GM19467 (cell line): ENCODE data around the gene KIF25.
"Not testable (repeated sequence)": the region's sequence is repeated elsewhere in the genome, so short reads cannot be mapped to it uniquely, and the experiment has no call there.

Experiments used
- ATAC-seq: cut with Tn5 transposase; IDR thresholded peaks from one replicate; pipeline ENCODE4 v1.9.1; 2021; ENCODE audit warnings: mild to moderate bottlenecking, moderate library complexity; ENCODE audit not compliant: unreplicated experiment

Gene KIF25

DNA sequence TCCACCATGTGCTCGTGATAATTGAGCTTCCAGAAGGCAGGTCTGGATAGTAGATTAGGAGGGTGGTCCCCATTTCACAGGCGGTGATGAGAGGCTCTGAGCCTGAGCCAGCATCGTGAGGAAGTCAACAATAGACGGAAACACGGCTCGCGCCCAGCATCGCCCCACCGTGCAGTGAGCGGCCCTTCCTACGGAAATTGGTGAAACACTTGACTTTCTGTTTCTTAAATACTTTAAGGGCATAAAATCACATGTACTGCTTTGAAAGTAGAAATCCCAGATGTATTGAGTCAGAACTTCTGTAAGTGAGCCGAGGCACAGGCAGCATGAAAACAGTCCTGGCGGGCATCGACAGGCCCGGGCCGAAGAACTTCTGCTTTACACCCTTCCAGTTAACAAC, 4.3 kb upstream of the KIF25 start:
- no peak for ATAC-seq

DNA sequence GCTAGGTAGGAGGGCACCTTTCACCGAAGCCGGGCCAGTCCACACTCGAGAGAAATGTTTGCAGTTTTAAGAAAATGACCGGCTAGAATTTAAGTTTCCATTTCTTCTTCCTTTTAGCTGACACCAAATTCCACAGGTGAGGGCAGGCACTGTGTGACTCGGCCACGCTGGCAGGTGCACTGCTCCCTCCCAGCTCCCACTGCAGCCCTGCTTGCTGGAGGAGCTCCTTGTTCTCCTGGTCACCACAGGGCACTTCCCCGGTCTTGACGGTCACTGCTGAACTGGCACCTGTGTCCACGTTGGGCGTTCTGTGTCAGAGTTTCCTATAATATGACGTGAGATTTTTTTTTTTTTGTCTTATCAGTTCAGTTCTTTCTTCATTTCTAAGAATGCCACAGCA, 3.6 kb upstream of the KIF25 start:
- no peak for ATAC-seq

DNA sequence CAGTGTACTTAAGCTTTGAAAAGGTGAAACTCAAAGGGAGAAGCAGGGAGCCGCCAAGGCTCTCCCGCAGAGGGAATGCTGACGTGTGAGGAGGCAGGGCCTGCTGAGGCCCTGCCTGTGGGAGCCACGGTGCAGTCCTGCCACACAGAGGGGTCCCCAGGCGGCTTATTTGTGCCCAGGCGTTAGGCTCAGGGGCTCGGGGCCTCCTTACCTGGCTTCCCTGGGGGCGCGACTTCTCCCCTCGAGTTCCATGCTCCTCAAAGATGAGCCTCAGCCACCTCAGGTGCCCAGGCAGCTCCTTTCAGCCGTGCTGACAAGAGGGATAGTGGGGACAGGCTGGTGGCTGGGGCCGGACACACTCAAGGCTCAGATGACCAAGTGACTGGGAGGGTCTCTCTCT, 2.2 kb upstream of the KIF25 start:
- no peak for ATAC-seq

DNA sequence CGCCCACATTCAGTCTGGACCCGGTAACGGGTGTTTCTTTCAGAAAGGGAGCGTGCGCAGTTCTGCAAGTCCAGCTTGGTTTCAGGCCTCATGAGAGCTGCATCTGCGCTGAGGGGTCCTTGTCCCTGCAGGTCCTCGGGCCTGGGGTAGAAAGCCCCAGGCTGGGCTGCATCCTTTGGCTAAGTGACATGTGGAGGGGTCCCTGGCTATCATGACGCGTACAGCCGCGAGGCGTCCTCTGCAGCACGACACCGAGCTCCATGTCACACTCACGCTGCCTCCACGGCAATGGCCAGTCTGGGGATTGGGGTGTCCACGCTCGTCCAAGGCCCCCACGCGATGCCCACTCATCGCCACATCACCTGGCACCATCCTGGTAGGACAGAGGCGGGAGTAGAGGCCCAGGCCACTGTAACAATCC, 1.7 kb upstream of the KIF25 start:
- no peak for ATAC-seq

DNA sequence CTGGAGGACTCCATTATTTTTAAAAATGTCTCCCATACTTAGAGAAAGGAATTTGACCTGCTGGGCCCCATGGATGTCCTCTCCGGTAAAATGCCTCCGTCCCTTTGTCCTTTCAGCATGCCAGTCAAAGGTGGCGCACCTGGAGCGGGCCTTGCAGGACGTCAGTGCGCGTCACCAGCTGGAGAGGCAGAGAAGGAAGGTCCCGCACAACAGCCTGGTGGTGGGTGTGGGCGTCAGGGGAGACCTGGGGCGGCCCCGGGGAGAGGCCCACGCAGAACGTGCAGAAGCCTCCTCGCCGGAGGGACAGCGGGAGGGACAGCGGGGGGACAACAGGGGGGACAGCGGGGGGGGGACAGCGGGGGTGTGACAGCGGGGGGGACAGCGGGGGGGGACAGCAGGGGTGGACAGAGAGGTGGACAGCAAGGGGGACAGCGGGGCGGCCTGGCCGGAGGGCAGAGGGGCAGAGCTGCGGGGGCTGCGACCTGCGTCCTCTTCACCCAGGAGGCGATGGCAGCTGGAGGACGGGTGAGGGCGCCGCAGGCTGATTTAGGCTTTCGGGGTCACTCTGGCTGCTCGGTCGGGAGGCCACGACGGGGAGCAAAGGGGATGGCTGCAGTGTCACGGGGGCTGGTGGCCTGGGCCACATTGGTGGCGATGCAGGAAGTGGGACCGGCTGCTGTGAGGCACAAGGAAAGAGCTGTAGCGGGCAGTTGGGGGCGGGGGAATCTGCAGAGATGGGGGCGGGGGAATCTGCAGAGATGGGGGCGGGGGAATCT, 859 bp upstream of the KIF25 start:
- no peak for ATAC-seq

DNA sequence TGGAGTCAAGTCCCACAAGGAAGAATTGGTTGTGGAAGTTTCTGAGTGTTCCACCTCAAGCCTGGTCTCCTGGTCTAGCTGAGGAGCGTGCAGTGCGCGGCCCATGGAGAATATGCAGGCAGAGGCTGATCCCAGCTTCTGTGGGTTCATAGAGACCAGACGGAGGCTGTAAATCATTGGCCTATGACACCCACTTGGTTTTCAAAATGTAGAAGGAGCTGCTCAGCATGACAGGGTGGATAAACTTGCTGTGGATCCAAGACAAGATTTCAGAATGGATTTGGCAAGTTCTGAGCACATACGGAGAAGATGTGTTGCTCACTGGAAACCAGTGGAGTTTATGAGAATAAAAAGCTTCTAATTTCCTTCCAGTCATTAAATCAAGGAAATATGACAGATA, 744 bp downstream of the KIF25 start:
- ATAC-seq: no peak

DNA sequence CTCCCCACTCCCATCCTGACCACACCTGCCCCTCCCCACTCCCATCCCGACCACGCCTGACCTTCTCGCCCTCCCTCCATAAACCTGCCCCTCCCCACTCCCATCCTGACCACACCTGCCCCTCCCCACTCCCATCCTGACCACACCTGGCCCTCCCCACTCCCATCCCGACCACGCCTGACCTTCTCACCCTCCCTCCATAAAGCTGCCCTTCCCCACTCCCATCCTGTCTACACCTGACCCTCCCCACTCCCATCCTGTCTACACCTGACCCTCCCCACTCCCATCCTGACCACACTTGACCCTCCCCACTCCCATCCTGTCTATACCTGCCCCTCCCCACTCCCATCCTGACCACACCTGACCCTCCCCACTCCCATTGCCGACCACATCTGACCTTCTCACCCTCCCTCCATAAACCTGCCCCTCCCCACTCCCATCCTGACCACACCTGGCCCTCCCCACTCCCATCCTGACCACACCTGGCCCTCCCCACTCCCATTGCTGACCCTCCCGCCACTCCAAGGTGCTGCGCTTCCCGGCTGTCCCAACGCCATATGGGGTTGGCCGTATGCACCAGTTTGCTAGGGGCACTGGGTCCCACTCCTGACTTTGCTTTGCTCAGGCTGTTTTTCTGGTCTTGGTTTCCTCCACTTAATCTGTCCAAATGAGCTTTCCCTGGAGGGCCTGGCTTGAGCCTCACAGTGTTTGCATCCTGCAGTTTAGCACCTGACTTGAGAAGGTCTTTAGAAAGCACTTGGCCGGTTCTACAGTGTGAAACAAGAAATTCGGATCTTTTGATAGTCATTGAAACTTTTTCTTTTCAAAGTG, 2.9 kb downstream of the KIF25 start:
- ATAC-seq: no peak

DNA sequence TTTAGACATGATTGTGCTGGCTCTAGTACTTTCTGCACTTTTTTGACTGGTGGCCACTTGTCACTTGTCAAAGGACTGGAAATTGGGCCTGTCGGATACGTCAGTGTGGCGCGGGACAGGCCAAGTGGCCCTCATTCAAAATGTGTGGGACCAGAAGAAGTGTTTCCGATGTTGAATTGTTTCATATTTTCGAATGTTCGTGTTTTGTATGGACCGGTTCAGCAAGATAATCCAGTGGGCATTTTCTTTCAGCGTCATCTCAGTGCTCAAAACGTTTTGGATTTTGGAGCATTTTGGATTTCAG, 3.5 kb downstream of the KIF25 start:
- no peak for ATAC-seq

DNA sequence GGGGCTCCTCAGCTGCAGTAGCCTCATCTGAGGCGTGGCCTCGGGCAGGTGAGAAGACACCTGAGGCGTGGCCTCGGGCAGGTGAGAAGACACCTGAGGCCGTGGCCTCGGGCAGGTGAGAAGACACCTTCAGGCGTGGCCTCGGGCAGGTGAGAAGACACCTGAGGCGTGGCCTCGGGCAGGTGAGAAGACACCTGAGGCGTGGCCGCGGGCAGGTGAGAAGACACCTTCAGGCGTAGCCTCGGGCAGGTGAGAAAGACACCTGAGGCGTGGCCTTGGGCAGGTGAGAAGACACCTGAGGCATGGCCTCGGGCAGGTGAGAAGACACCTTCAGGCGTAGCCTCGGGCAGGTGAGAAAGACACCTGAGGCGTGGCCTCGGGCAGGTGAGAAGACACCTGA, 4.0 kb downstream of the KIF25 start:
- not testable (repeated sequence) for ATAC-seq

DNA sequence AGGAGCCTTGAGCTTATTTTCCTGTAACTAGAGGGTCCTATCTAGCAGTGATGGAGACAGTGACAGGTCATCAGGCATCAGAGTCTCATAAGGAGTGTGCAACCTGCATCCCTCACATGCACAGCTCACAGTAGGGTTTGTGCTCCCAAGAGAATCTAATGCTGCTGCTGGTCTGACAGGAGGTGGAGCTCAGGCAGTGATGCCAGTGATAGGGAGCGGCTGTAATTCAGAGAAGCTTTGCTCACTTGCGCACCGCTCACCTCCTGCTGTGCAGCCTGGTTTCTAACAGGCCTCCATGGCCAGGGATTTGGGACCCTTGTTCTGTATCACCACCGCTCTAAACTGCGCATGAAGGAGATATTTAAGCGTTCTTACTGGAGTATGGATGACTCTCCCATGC, 5.3 kb downstream of the KIF25 start:
- ATAC-seq: no peak

DNA sequence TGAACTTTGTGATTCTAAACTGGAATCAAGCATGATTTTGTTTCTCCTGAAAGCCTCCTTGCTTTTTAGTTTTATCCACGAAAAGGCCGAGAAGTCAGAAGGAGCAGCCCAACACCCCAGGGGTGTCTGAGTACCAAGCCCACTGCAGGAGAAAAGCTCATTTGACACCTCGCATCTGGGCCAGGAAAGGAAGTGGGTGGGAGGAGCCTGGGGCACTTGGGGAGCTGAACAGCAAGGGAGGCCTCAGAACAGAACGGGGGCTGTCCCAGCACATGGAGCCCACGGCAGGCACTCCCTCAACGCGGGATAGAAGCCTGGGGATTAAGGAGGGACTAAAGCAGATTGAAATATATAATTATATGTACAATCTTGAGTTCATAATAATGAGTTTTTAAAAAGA, 6.6 kb downstream of the KIF25 start:
- ATAC-seq: no peak

DNA sequence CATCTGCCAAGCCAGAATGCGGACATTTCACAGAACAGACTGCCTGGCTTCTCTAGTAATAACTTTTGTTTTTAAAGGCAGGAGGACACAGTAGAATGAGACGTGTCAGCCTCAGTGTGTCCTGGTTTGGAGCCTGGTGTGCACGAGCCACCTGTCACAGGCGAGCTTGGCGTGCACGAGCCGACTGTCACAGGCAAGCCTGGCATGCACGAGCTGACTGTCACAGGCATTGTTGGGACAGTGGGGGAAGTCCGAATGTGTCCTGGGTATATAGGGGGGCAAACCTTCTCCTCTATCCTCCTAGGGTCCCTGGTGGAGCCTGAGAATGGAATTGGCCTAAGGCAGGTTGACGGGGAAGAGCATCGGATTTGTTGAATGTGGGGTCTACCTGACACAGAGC, 7.5 kb downstream of the KIF25 start:
- ATAC-seq: no peak

DNA sequence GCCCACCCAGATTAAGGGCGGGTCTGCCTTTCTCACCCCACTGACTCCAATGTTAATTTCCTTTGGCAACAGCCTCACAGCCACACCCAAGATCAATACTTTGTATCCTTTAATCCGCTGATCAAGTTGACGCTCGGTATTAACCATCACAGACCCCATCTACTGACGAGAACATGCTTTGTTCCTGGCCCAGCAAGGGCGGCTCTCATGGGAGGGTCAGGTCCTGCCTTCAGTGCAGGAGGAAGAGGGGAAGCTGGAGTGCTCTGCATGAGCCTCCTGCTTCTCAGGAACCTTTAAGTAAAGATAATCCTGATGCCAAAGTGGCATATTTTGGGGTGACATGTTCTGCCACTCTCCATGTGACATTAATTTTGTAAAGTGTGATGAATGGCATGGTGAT, 8.3 kb downstream of the KIF25 start:
- no peak for ATAC-seq

DNA sequence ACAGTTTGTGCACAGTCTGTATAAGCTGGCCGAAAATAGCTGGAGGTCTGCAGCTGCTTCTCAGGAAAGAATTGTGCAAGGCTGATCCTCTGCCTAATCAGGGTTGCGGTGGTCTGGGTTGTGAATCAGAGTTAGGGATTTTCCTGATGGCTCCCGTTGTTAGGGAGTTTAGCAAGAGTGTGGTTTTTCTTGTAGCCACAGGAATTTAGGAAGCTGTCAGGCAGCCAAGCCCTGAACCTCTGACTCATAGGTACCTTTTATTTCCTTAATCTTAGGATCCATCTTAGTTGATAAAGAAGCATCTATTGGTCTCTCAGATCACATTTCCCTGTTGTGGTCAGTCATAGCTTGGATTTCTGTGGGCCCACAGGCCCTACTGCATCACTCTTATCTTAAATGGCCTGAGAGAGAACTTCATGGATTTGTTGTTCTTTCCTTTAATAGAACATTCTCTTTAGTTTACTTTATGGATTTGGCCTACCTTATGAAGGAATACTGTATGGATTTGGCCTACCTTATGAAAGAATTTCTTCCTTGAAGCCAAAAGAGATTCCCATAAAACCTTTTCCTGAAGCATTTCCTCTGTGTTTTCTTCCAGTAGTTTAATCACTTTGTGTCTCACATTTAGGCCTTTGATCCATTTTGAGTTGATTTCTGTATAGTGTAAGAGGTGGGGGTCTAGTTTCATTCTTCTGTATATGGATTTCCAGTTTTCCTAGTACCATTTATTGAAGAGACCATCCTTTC, 10.3 kb downstream of the KIF25 start:
- ATAC-seq: no peak

DNA sequence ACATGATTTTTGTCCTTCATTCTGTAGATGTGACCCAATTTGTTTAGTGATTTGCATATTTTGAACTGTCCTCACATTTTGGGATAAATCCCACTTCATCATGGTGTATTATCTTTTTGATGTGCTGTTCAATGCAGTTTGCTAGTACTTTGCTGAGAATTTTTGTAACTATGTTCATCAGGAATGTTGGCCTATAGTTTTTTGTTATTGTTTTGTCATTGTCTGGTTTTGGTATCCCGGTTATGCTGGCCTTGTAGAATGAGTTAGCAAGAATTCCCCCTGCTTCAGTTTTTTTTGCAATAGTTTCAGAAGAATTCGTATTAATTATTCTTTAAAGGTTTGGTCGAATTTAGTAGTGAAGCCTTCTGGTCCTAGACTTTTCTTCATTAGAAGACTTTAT, 11.9 kb downstream of the KIF25 start:
- ATAC-seq: no peak

DNA sequence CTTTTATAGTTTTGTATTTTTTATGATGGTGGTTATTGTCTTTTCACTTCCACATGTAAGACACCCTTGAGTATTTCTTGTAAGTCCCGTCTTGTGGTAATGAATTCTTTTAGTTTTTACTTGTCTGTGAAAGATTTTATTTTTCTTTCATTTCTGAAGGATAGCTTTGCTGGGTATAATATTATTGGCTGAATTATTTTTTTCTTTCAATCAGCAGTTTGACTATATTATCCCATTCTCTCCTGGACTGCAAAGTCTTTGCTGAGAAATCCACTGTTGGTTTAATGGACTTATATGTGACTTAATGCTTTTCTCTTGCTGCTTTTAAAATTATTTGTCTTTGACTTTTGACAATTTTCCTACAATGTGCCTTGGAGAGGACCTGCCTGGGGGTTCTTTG, 13.8 kb downstream of the KIF25 start:
- no peak for ATAC-seq

DNA sequence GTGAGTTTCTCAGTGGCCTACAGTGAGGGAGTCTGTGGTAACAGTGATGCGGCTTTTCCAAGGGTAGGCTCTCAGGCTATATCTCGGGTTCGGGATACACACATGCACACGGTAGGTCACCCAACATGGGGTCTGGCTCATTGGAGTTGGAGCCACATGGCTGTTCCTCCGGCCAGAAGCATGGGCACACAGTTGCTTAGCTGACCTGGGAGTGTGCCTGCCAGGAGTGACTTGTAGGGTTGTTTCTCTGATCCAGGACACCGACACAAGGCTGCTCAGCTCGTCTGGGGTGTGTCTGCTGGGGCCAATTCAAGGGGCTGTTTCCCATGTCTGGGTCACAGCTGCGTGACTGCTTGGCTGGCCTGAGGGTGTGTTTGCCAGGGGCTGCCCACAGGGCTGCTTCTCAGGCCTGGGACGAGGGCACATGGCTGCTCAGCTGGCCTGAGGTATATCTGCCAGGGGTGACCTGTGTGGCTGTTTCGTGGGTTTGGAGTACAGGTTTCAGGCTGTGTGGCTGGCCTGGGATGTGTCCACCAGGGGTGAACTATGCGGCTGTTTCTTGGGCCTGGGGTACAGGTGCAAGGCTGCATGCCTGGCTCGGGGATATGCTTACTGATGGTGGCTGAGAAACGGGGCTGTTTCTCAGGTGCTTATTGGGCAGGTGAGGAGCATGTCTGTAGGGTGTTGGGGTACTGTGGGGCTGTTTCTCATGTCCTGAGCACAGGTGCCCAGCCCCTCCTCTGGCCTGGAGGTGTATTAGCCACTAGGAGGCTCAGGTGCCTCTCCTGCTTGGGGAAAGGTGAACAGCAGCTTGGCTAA, 15.2 kb downstream of the KIF25 start:
- no peak for ATAC-seq

DNA sequence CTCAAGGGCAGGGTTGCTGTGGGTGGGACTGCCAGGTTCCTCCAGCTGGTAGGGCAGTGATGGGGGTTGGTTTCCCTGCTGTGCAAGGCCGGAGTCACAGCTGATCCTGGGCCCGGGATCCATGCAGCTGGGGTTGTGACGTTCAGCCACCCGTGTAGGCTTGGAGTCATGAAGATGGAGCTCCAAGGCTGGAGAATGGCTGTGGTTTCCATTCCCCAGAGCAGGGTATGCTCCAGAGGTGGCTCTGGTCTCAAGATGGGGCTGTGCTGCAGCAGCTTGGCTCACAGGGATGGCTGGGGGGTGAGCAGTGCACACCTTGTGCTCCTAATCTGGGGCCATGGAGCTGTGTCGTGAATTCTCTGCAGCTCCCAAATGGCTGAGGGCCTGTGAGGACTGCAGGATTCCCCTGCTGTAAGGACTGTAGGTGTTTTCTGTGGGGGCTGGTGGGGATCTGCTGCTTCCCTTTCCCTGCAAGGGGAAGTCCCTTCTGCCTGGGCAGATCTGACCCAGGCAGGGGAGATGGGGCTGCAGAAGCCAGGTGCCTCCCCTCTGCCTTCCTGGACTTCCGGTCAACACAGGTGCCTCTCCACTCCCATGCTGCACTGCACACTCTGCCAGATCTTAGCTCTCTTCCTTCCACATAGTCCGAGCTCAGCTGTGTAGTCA, 15.9 kb downstream of the KIF25 start:
- no peak for ATAC-seq

DNA sequence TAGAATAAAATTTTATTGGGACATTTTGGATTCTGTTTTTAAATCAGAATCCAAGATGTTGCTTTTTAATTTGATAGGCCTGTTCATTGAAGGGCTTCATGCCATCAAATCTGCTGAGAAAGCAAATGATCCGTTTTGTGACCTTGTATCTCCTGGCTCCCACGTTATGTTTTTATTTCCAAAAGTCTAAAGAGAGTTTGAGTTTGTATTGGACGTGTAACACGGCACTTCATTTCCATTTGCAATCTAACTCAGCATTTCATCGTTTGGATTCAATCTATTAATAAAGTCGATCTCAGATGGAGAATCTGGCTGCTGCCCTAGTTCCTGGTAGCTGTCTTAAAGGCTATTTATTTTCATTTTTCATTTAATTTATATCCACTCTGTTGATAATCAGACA, 17.0 kb downstream of the KIF25 start:
- ATAC-seq: no peak

DNA sequence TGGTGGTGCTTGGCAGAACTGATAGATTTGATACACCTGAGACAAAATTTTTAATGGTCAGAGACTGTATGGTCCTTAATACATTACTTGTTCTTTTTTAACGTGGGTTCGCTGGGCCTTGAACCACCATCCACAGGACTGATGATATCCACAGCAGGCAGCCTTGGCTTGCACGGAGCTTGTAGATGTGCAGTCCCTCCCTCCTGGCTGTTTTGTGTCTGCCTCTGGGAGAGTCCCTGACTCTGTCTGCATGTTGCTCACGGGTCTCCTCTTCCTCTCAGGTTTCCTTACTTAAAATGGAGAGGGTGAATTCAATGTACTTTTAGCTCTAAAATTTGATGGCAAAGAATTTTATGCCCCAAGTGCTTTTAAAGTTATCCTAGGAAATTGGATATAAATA, 17.5 kb downstream of the KIF25 start:
- ATAC-seq: no peak
